AG04450 (cell line): ENCODE data around the gene GTF3C2. TPM values are rescaled to one million over a fixed set of nuclear protein-coding genes. Genes with fewer than 3 reads are reported as not detected.

Experiments used
- CTCF ChIA-PET: fragments of 300-600, 350-600 bp; formaldehyde crosslinking; extraction: SDS; loops from one replicate; lab custom pipeline; 2022; ENCODE audit warnings: antibody characterized with exemption, inconsistent platforms; lab: Charles Lee
- POLR2A ChIA-PET: fragments of 350-600 bp; formaldehyde crosslinking; extraction: SDS; loops from one replicate; lab custom pipeline; 2021; ENCODE audit warnings: antibody characterized with exemption, inconsistent platforms; lab: Yijun Ruan, JAX
- DNase-seq: peaks from one replicate; pipeline ENCODE4 v3.0.0-alpha.2; 2011; ENCODE audit warnings: low read depth, low spot score
- H3K27ac ChIP-seq: one replicate; pipeline ENCODE4 v1.5.1; 2012; ENCODE audit warnings: low read depth, low read length, control low read depth
- H3K27me3 ChIP-seq: one replicate; pipeline ENCODE4 v1.6.0; 2012; ENCODE audit warnings: low read length; ENCODE audit not compliant: control insufficient read depth, insufficient read depth
- H3K4me3 ChIP-seq: 2 replicates; pipeline ENCODE4 v1.5.1; 2011; ENCODE audit warnings: mild to moderate bottlenecking, low read depth, low read length, control low read depth
- H3K9me3 ChIP-seq: 2 replicates; pipeline ENCODE4 v1.5.1; 2012; ENCODE audit warnings: low read length; ENCODE audit not compliant: control insufficient read depth, insufficient read depth
- CTCF ChIP-seq: IDR thresholded peaks from 2 replicates; pipeline ENCODE4 v1.5.1; 2011; ENCODE audit warnings: low read depth, low read length, control low read depth, inconsistent platforms
- polyA plus RNA-seq: library from polyadenylated mRNA; depleted of rRNA; stranded (reverse); fragments of >200 nt; gene quantifications from 2 replicates; pipeline ENCODE4 v1.2.3, GENCODE V29; 2011

GTF3C2 gene
- polyA plus RNA-seq, 1 experiment = 39.0 TPM

- no peak for TF ChIP-seq CTCF
- CTCF ChIA-PET = interaction anchor here (7.5 kb wide), 1 partner anchor 17 kb away, joined by 87 read pairs; the partner anchor contains the start of gene TRIM54
- POLR2A ChIA-PET = no interaction called here
These were observed 58.0 kb downstream of the GTF3C2 start for GRCh38 chr2:27298391-27299080.

GRCh38 chr2:27297195-27297594, 59.4 kb downstream of the GTF3C2 start:
- TF ChIP-seq CTCF = no peak
- POLR2A ChIA-PET = interaction anchor here (0.7 kb wide), 1 partner anchor 492 kb away, joined by 3 read pairs; no protein-coding TSS in a partner anchor
- H3K27ac ChIP-seq = no peak overlapping the region
- peaks cover 7% of the 10 kb centered on the region for H3K27me3 ChIP-seq
- H3K4me3 ChIP-seq = no peak overlapping the region
- no peak for DNase-seq
- no peaks in the 10 kb centered on the region for H3K9me3 ChIP-seq
- CTCF ChIA-PET = interaction anchor here (0.9 to 2.4 kb wide), 3 partner anchors 17 to 200 kb away, joined by 3 to 11 read pairs (median 4); no protein-coding TSS in a partner anchor

More at GRCh38 chr2:27298391-27299080, 58.0 kb downstream of the GTF3C2 start:
- no peak for DNase-seq
- Histone ChIP-seq H3K27ac (no peak overlapping the region), H3K4me3 (no peak overlapping the region), H3K27me3 (peaks cover 7% of the 10 kb centered on the region), H3K9me3 (no peaks in the 10 kb centered on the region)

GRCh38 chr2:27296481-27296880, 60.1 kb downstream of the GTF3C2 start:
- POLR2A ChIA-PET = no interaction called here
- CTCF ChIA-PET = interaction anchor here (1.6 to 2.4 kb wide), 2 partner anchors 17 to 31 kb away, joined by 4 to 11 read pairs; no protein-coding TSS in a partner anchor
- Histone ChIP-seq H3K27me3 (peaks cover 11% of the 10 kb centered on the region), H3K4me3 (no peak overlapping the region), H3K27ac (no peak overlapping the region), H3K9me3 (no peaks in the 10 kb centered on the region)
- TF ChIP-seq CTCF = no peak
- DNase-seq = no peak

- ChIA-PET POLR2A (no interaction called here), CTCF (interaction anchor here (0.7 to 4.8 kb wide), 2 partner anchors 16 to 27 kb away, joined by 8 to 43 read pairs; no protein-coding TSS in a partner anchor)
- no peak for DNase-seq
- no peak for TF ChIP-seq CTCF
- Histone ChIP-seq H3K4me3 (no peak overlapping the region), H3K27me3 (peaks cover 16% of the 10 kb centered on the region), H3K27ac (no peak overlapping the region), H3K9me3 (no peaks in the 10 kb centered on the region)
These were observed 61.6 kb downstream of the GTF3C2 start for GRCh38 chr2:27294928-27295327.

- Histone ChIP-seq H3K27ac (no peak overlapping the region), H3K4me3 (no peak overlapping the region), H3K27me3 (peaks cover 14% of the 10 kb centered on the region), H3K9me3 (no peaks in the 10 kb centered on the region)
- DNase-seq = no peak
- CTCF ChIA-PET = interaction anchor here (2.6 to 4.8 kb wide), 3 partner anchors 9 to 13 kb away, joined by 16 to 43 read pairs (median 34); partner anchors contain the start of gene TRIM54
- POLR2A ChIA-PET = interaction anchor here (0.6 kb wide), 1 partner anchor 128 kb away, joined by 15 read pairs; no protein-coding TSS in a partner anchor
- TF ChIP-seq CTCF = no peak
These were observed 64.7 kb downstream of the GTF3C2 start for GRCh38 chr2:27291865-27292264.
